Activated naive CD8-positive, alpha-beta T cell (primary cell): ENCODE measurements around the gene LRRC51.
"Not testable (repeated sequence)": the region's sequence is repeated elsewhere in the genome, so short reads cannot be mapped to it uniquely, and the experiment has no call there.

Source experiments
- H3K27ac Mint-ChIP-seq: one replicate; pipeline ENCODE4 v1.8.0; 2021; ENCODE audit warnings: mixed read lengths
- H3K27me3 Mint-ChIP-seq: one replicate; pipeline ENCODE4 v1.8.0; 2021; ENCODE audit warnings: mixed read lengths
- H3K36me3 Mint-ChIP-seq: one replicate; pipeline ENCODE4 v1.8.0; 2021; ENCODE audit warnings: mixed read lengths
- H3K4me1 Mint-ChIP-seq: one replicate; pipeline ENCODE4 v1.8.0; 2021; ENCODE audit warnings: low read depth, mixed read lengths
- H3K4me3 Mint-ChIP-seq: one replicate; pipeline ENCODE4 v1.8.0; 2021; ENCODE audit warnings: mild to moderate bottlenecking, mixed read lengths
- H3K9me3 Mint-ChIP-seq: one replicate; pipeline ENCODE4 v1.8.0; 2021; ENCODE audit warnings: low read depth, mixed read lengths

Gene LRRC51

DNA sequence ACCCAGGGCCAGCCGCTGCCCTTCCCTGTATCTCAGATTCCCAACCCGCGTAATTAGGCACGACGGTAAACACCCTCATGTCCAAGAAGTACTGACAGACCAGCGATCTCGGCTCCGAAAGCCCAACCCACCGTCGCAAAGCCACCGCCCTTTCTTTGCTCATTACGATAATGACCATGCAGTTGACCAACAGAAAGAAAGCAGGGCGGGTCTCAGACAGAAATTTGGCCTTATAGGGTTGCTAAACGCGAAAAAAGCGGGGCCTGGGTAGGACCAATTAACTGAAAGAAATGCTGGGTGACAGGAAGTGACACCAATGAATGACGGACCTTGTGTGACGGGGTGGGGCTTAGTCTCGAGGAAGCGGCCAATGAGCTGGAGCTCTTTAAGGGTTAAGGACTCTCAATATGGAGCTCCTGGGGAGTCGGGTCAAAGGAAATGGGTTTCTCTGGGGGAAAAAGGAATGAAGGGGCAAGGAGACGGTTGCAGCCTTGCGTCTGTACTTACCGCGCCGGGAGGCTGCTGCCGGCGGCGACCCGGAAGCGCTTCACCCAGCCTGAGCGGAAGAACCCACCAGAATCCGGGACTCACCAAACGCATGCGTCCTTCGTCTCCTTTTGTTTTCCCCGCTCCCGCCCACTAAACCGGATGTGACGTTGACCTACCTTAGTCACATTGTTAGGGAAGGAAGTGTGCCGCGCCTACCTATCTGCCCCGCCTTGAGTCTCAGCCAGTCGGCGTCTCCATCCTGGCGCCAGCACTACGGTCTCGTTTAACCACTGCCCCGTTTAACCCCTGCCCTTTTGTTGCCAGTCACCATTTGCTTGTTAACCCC is 31.7 kb downstream of the LRRC51 start, which contains the start of gene ANAPC15:
TSS of gene ANAPC15 (minus strand) at position 553 of the 835 bp plus-strand sequence. CDS start 1,419 bp downstream, outside the sequence.
- Mint-ChIP-seq H3K27me3 (no peaks in the 10 kb centered on the region), H3K27ac (peak within 1 kb of the TSS; percentile 99), H3K4me1 (peaks cover 18% of the 10 kb centered on the region), H3K36me3 (peaks cover 6% of the 10 kb centered on the region), H3K4me3 (peak within 1 kb of the TSS; percentile 95), H3K9me3 (no peaks in the 10 kb centered on the region)

DNA sequence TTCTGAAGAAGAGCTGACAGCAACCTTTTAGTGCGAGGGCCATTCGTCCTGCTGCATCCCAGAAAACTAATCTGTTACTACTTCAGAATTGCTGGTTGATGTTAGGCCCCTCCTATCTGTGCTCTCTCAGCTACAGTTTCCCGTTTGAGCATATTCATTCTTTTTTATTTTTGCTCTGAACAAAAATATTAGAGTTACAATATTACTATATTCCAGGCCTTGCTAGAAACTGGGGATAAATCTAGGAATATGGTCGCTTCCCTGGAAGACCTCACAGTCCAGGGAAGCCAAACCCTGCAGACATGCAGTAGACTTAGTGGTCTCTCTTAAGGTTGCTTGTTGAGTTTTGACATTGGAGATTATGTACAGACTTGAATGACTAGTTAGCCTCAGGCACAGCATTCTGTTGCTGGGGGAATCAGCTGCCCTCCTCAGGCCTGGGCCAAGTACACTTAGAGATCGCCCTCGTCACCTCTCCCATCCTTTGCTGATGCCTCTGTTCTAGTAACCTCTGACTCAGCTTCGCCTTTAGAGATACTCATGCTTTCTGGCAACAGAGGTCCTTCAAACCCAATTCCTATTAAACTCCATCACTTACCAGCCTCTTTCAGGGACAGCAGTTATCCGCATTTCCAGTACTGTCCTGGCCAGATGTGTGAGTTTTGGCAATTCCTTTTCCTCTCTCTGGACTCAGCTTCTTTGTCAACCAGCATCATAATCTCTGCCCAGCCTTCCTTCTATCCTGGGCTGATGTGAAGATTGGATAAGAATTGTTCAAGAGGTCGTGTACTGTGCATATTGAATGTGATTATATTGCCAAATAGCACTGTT is 32.5 kb downstream of the LRRC51 start:
- Mint-ChIP-seq H3K4me3 (peak overlapping the region; percentile 95), H3K27me3 (no peaks in the 10 kb centered on the region), H3K9me3 (no peaks in the 10 kb centered on the region), H3K27ac (peak overlapping the region; percentile 99), H3K4me1 (peaks cover 18% of the 10 kb centered on the region), H3K36me3 (peaks cover 4% of the 10 kb centered on the region)

DNA sequence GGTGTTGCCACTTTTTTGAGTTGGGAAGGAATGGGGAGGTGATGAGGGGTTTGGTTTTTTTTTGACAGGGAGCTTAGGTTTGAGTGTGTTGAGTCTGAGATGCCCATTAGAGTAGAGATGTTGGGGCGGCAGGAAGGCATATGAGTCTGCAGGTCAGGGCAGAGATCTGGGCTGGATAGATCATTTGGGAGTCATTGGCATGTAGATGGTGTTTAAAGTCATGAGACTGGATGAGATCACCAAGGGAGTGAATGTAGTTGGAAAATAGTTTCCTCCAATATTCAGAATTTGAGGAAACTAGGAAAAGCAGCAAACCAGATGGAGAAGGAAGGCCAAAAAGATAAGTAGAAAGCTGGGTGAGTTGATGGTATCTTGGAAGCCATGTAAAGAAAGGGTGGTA is 33.9 kb downstream of the LRRC51 start:
- no peak overlapping the region for H3K4me3 Mint-ChIP-seq
- H3K9me3 Mint-ChIP-seq: no peaks in the 10 kb centered on the region
- H3K27ac Mint-ChIP-seq: peak overlapping the region; percentile 2
- H3K36me3 Mint-ChIP-seq: peaks cover 4% of the 10 kb centered on the region
- peaks cover 18% of the 10 kb centered on the region for H3K4me1 Mint-ChIP-seq
- no peaks in the 10 kb centered on the region for H3K27me3 Mint-ChIP-seq

DNA sequence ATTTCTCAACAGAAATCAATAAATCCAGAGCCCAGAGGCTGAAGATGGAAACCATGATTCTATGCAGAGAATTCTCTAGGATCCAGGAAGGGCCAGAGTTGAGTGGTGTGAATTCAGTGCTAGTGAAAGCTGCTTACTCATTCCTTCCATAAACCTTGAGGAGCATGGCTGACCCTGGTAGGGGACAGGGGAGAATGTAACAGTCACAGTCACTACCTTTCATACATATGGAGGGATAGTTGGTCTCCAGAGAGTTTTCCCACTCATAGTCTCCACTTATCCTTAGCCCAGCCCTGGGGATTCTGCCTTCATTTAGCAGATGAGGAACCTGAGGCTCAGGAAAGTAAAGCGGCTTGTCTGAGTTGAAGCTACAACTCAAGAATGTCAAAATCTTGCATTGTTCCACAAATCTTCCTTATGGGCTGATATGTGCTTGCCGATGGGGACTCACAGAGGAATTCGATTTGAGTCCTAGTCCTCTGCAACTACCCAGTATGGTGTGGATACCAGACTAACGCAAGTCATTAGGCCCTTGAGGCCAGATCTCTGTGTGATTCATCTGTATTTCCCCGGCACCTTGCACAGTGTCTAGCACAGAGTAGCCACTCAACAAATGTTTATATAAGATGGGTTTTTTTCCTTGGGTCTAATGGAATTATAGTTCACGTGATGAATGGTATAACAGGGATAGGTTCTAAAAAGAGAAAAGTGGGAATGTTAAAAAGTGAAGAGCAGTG is 35.5 kb downstream of the LRRC51 start:
- H3K27me3 Mint-ChIP-seq: no peaks in the 10 kb centered on the region
- H3K4me3 Mint-ChIP-seq: no peak overlapping the region
- H3K9me3 Mint-ChIP-seq: no peaks in the 10 kb centered on the region
- peaks cover 16% of the 10 kb centered on the region for H3K4me1 Mint-ChIP-seq
- H3K36me3 Mint-ChIP-seq: no peaks in the 10 kb centered on the region
- H3K27ac Mint-ChIP-seq: no peak overlapping the region

DNA sequence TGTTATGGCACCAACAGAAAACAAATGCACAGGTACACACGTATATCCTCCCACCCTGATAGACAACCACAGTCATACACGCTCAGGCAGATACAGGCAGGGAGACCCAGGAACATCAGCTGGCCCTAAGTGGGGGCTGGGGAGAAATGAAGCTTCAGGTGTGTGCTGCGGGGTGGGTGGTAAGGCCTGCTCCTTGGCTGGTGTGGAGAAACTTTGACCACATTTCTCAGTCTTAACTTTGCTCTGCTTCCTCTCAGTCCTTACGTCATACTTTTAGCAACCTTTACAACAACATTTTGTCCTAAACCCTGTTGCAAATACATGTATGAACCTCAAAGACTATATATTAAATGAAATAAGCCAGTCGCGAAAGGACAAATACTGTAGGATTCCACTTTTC is 38.5 kb downstream of the LRRC51 start:
- H3K27me3 Mint-ChIP-seq: no peaks in the 10 kb centered on the region
- H3K4me3 Mint-ChIP-seq: no peak overlapping the region
- H3K9me3 Mint-ChIP-seq: no peaks in the 10 kb centered on the region
- H3K27ac Mint-ChIP-seq: no peak overlapping the region
- no peaks in the 10 kb centered on the region for H3K4me1 Mint-ChIP-seq
- H3K36me3 Mint-ChIP-seq: no peaks in the 10 kb centered on the region

DNA sequence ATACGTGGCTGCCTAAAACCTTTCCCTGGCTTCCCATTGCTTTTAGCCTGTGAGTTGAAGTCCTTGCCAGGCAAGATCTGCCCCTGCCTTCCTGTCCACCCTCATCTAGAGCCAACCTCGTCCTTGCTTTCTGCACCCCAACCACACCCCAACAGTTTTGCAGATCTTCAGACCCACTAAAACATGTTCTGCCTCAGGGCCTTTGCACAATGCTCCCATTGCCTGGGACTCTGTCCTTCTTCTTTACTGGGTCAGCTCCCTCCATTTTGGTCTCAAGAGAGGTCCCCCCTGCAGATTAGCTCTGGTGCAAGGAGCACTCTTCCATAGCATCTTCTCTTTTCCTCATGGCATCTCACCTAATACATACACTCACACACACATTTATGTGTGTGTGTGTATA is 40.3 kb downstream of the LRRC51 start:
- no peak overlapping the region for H3K4me3 Mint-ChIP-seq
- H3K4me1 Mint-ChIP-seq: no peaks in the 10 kb centered on the region
- H3K27ac Mint-ChIP-seq: no peak overlapping the region
- H3K9me3 Mint-ChIP-seq: no peaks in the 10 kb centered on the region
- no peaks in the 10 kb centered on the region for H3K27me3 Mint-ChIP-seq
- no peaks in the 10 kb centered on the region for H3K36me3 Mint-ChIP-seq

DNA sequence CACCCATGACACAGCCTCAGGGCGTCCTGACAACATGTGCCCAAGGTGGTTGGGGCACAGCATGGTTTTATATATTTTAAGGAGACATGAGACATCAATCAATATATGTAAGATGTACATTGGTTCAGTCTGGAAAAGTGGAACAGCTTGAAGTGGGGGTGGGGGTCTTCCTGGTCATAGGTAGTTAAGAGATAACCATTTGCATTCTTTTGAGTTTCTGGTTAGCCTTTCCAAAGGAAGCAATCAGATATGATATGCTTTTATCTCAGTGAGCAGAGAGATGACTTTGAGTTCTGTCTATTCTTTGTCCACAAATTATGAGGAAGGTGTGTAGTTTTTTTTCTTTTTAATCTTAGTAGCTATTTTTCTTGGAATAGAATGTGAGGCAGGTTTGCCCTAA is 42.0 kb downstream of the LRRC51 start:
- Mint-ChIP-seq H3K4me1 (no peaks in the 10 kb centered on the region), H3K4me3 (no peak overlapping the region), H3K27ac (no peak overlapping the region), H3K27me3 (no peaks in the 10 kb centered on the region), H3K9me3 (peaks cover 3% of the 10 kb centered on the region), H3K36me3 (no peaks in the 10 kb centered on the region)

DNA sequence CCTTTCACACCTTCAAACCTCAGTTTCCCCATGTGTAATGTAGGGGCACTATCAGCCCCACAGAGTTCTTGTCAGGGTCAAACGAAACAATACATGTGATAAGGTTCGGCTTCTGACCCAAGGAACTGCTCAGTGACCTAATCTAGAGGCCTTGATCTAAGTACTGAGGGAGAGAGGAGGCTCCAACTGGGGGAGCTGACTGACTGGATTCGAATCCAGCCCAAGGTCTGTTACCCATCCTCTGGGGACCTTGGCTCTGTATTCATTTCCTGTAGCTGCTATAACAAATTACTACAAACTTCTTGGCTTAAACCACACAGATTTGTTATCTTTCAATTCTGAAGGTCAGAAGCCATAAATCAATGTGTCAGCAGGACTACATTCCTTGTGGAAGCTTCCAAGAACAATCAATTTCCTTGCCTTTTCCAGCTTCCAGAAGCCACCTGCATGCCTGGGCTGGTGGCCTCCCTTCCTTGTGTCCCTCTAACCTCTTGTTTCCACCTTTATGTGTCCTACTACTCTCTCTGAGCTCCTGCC is 42.5 kb downstream of the LRRC51 start:
- H3K4me1 Mint-ChIP-seq: no peaks in the 10 kb centered on the region
- H3K27ac Mint-ChIP-seq: no peak overlapping the region
- H3K4me3 Mint-ChIP-seq: no peak overlapping the region
- H3K27me3 Mint-ChIP-seq: no peaks in the 10 kb centered on the region
- peaks cover 9% of the 10 kb centered on the region for H3K9me3 Mint-ChIP-seq
- peaks cover 3% of the 10 kb centered on the region for H3K36me3 Mint-ChIP-seq

DNA sequence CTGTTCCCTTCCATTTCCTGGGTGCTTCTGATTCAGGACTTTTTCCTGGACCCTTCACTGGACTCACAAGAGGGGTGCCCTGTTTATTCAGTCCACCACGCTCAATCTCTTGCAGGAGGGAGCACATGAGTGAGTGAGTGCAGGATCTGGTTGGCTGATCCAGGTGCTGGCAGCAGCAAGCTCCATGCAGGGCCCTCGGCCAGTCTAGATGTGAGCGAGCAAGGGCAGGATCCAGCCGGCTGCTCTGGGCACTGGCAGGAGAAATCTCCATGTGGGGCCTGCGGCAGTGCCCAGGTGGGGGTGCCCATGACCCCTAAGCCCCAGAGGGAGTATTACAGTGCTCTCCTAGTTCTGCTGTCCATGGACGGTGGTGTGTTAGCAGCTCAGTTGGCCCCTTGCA is 43.4 kb downstream of the LRRC51 start:
- peaks cover 16% of the 10 kb centered on the region for H3K9me3 Mint-ChIP-seq
- H3K36me3 Mint-ChIP-seq: peaks cover 9% of the 10 kb centered on the region
- no peak overlapping the region for H3K27ac Mint-ChIP-seq
- H3K27me3 Mint-ChIP-seq: peaks cover 1% of the 10 kb centered on the region
- H3K4me3 Mint-ChIP-seq: no peak overlapping the region
- H3K4me1 Mint-ChIP-seq: no peaks in the 10 kb centered on the region

DNA sequence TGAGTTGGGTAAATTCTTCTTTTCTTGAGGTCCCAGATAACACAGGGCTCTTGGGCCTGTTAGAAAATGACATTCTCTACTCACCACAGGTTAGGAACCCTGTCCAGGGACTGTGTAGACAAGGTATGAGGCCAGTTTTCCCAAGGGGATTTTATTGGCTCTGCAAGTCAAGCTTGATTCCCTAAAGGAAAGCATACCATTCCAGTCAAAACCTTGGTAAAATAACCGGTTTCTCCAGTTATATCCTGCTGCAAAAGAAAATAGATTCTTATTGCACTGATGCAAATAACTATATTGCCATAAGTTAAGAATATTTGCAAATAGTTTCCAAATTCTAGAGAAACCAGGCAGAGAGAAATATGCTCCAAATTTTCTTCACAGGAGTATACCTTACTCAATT is 45.3 kb downstream of the LRRC51 start:
- no peak overlapping the region for H3K27ac Mint-ChIP-seq
- H3K4me3 Mint-ChIP-seq: no peak overlapping the region
- H3K36me3 Mint-ChIP-seq: peaks cover 14% of the 10 kb centered on the region

DNA sequence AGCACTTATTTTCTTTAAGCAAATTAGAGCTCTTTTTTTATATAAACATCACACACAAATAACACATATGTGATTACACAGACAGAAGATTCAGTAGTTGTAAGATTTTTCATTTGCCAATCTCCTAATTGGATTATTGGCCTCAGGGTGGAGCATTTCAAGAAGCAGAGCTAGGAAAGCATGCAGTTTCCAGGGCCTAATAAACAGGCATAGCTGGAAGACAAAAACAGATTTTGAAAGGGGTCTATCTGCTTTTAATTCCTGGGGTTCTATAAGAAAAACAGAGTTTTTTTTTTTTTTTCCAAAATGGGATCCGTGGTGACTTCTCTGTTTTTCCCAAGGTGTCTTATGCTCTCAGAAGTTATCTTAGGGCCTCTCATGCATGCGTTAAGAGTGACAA is 47.3 kb downstream of the LRRC51 start:
- no peak overlapping the region for H3K4me3 Mint-ChIP-seq
- H3K4me1 Mint-ChIP-seq: no peaks in the 10 kb centered on the region
- H3K27ac Mint-ChIP-seq: no peak overlapping the region
- H3K9me3 Mint-ChIP-seq: peaks cover 18% of the 10 kb centered on the region
- H3K27me3 Mint-ChIP-seq: peaks cover 4% of the 10 kb centered on the region
- H3K36me3 Mint-ChIP-seq: peaks cover 14% of the 10 kb centered on the region

More for the DNA sequence above, 45.3 kb downstream of the LRRC51 start:
- Mint-ChIP-seq H3K9me3 (peaks cover 18% of the 10 kb centered on the region), H3K4me1 (no peaks in the 10 kb centered on the region), H3K27me3 (peaks cover 1% of the 10 kb centered on the region)

DNA sequence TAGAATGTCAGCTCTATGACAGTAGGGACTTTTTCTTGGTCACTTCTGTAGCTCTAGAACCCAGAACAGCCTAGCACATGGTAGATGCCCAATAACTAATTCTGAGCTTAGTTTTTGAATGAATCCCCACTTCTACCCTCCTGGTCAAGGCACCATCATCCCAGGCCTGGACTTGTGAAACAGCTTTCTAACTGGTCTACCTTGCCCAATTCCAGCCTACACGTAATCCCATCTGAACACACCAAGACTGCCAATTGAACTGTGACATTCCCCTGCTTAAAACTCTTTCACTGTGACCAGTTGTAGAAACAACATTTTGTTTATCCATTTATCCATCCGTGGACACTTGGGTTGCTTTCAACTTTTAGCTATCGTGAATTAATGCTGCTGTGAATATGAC is 48.7 kb downstream of the LRRC51 start:
- Mint-ChIP-seq H3K36me3 (peaks cover 14% of the 10 kb centered on the region), H3K27ac (no peak overlapping the region), H3K4me3 (no peak overlapping the region), H3K4me1 (no peaks in the 10 kb centered on the region), H3K9me3 (peaks cover 18% of the 10 kb centered on the region), H3K27me3 (peaks cover 4% of the 10 kb centered on the region)

DNA sequence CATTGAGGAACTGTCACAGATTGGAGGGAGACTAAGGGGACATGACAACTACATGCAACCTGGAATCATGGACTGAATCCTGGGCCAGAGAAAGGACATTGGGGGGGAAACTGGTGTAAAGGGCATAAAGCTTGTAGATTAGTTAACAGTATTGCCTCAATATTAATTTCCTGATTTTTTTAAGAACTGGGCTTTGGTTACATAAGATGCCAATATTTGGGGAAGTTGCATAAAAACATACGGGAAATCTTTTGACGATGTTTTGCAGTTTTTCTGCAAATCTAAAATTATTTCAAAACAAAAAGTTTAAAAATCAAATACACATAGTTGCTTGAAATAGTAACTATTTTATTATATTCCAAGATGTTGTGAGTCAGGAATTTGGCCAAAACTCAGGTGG is 52.0 kb downstream of the LRRC51 start:
- no peaks in the 10 kb centered on the region for H3K4me1 Mint-ChIP-seq
- no peak overlapping the region for H3K4me3 Mint-ChIP-seq
- peaks cover 14% of the 10 kb centered on the region for H3K9me3 Mint-ChIP-seq
- H3K36me3 Mint-ChIP-seq: peaks cover 14% of the 10 kb centered on the region
- H3K27me3 Mint-ChIP-seq: peaks cover 4% of the 10 kb centered on the region
- no peak overlapping the region for H3K27ac Mint-ChIP-seq

DNA sequence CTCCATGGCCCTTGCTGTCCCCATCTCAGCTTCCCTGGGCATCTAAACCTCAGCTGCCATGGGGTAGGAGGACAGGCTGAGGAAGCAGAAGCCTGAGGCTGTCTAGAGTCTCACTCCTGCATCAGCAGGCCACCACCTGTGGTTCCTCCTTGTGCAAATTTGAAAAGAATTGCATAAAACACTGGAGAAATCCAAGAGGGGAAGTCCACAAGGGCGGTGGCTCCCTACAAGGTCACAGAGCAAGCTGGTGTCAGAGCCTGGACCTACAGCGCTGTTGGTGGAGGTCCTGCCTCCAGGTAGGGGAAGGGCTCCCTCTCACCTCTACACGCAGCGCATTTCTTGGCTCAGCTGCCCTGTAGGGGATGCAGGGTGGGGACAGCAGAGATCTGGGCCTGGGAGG is 54.8 kb downstream of the LRRC51 start, which contains the start of gene FOLR3:
TSS of gene FOLR3 (plus strand) at position 253 of the 400 bp plus-strand sequence. CDS start 228 bp downstream, outside the sequence.
- not testable (repeated sequence) for H3K9me3 Mint-ChIP-seq, H3K36me3 Mint-ChIP-seq, H3K27ac Mint-ChIP-seq, H3K4me1 Mint-ChIP-seq, H3K27me3 Mint-ChIP-seq, H3K4me3 Mint-ChIP-seq
